ENCODE data around the gene ANXA5. TPM values are rescaled to one million over a fixed set of nuclear protein-coding genes. Genes with fewer than 3 reads are reported as not detected.
A peak's percentile ranks its signal among the peaks of the same experiment; 100 is the strongest.

The ANXA5 gene
- total and polyA plus RNA-seq, 9 of the 15 experiments (the other 6 are each of a cell fraction or from before 2014, with no cell fraction given), result 49.9 to 131 (median 84.5) TPM

GRCh38 chr4:121696581-121697461 lies at the start of gene ANXA5 (continued):
- TF ChIP-seq RBM14 (IDR thresholded peaks at IDR 0.05; ENCODE audit: borderline replicate concordance, insufficient read depth, low read depth, low read length) (0 out of 2 replicates have a peak, but pooled peaks have one; percentile 80), ZNF398 (CRISPR knock-in tag; IDR thresholded peaks at IDR 0.05) (no peak), JUNB (CRISPR knock-in tag; conservative IDR thresholded peaks at IDR 0.05) (0 out of 2 replicates have a peak, but pooled peaks have one; percentile 19), ZBTB17 (CRISPR knock-in tag; IDR thresholded peaks at IDR 0.05) (no peak), KAT2B (IDR thresholded peaks at IDR 0.05; ENCODE audit: low read depth, low read length) (no peak), L3MBTL2 (IDR thresholded peaks at IDR 0.05) (peak; percentile 69), STAT5A (IDR thresholded peaks at IDR 0.05; ENCODE audit: borderline replicate concordance, low read length) (no peak), U2AF1 (optimal IDR thresholded peaks at IDR 0.05; ENCODE audit: low read depth, low read length) (no peak), KDM1A (IDR thresholded peaks at IDR 0.05) (peak; percentile 5 to 17; a peak in 1 of 4 replicates), ZBTB8A (IDR thresholded peaks at IDR 0.05; ENCODE audit: partially characterized antibody) (no peak), E2F5 (CRISPR knock-in tag; IDR thresholded peaks at IDR 0.05) (no peak), ZC3H8 (IDR thresholded peaks at IDR 0.05) (no peak)
